ENCODE measurements around the gene CLEC18A.
"Not testable (repeated sequence)": the region's sequence is repeated elsewhere in the genome, so short reads cannot be mapped to it uniquely, and the experiment has no call there.

Gene CLEC18A

DNA sequence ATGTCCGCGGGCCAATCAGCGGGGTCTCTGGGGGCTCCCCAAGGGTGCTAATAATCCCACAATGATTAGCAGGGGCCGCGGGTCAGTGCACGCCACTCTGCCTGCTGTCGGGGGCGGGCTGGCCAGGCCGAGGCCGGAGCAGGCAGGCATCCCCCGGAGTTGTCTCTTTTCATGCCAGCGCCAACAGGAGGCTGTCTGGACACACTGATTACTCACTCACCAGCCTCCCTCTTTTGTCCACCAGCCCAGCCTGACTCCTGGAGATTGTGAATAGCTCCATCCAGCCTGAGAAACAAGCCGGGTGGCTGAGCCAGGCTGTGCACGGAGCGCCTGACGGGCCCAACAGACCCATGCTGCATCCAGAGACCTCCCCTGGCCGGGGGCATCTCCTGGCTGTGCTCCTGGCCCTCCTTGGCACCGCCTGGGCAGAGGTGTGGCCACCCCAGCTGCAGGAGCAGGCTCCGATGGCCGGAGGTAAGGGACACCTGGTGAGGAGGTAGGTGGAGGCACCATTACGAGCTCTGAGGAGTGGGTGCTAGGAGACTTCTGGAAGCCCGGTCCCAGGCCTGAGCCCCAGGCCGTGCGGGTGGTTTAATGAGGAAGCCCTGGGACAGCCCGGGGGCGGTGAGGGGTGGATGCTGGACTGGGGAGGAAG lies at the start of gene CLEC18A:
Gene CLEC18A (plus strand): TSS at position 318 of the 655 bp plus-strand sequence. CDS start 33 bp downstream, at position 351.
- DNase-seq, result not testable (repeated sequence)

DNA sequence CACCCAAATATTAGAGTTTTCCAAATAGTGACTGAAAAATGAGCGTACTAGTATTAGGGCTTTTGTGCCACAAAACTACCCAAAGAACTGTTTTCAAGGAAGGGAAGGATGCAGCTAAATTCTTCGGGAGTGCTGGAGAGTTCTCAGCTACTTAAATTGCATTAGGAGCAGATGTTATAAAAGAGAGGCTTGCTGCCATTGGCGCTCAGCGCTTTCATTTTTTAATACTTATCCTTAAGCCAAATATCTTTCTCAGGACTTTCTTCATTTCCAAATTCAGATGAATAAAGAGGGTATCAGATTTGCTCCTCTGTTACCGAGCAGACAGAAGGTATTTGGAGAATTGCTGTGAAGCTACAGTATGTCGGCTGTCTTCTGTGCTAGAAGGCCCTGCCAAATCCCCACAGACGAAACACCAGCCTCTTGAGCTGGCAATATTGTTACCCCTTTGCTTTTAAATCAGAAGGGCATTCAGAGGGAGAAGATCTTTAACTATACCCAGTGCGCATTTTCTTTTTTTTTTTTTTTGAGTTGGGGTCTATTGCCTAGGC lies 47.2 kb upstream of the CLEC18A start:
- no peak for DNase-seq

DNA sequence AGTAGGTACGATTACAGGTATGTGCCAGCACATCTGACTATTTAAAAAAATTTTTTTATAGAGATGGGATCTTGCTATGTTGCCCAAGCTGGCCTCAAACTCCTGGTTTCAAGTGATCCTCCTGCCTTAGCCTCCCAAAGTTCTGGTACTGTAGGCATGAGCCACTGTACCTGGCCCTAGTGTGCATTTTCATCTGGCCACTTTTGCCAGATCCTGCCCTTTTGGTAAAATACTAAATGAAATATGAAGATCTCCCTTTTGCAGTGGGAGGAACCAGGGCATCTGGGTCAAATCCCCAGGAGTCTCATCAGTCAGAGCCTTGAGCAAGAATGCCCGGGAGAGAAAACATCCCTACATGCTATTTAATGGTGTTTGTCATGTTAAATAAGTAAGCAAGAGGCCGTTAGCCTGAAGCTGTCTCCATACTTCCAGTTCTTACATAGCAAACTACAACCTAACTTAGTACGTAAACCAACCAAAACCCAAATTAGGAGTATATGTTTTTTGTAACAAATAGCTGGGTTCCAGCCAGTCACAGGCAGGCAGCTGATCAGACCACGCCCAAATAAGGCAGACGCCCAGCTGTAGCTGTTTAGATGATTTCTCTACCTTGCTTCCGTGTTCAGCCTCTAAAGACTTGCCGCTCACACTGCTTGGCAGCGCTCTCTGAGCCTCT lies 46.5 kb upstream of the CLEC18A start:
- no peak for DNase-seq

DNA sequence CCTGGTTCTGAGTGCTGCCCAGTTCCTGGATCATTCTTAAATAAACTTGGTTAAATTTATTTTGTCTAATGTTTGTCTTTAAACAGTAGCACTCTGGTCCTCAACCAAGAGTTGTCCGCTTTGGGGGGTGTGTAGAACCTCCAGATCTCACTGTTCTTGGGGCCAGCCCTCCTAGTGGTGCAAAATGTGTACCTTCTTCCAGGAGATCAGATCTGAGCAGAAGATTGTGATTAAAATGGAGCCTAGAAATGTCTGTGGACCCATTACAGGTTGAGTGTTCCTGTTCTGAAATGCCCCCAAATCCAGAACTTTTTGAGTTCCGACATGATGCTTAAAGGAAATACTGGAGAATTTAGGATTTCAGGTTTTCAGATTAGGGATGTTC lies 46.0 kb upstream of the CLEC18A start:
- no peak for DNase-seq

DNA sequence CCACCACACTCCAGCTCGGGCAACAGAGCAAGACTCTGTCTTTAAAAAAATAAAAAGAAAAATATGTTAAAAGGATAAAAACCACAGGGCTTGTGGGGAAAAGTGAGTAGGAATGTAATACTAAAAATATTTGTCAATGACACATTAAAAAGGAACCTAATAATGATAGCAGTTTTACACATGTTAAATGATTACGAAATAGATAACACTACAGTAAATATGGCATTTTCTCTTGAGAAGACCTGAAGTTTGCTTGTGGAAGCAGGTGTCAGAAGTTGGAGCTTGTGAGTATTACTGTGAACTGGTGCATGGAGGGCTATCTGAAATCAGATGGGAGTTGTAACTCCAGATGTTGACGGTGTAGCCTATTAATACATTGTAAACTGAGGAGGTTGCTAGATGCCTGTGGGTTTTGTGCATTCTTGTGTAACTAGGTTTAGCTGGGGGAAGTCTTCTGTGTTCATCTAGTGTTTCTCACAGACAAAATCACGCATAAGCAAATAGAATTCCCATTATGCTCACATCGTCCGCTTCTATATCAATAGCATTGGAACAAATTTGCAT lies 44.2 kb upstream of the CLEC18A start:
- DNase-seq, result no peak

DNA sequence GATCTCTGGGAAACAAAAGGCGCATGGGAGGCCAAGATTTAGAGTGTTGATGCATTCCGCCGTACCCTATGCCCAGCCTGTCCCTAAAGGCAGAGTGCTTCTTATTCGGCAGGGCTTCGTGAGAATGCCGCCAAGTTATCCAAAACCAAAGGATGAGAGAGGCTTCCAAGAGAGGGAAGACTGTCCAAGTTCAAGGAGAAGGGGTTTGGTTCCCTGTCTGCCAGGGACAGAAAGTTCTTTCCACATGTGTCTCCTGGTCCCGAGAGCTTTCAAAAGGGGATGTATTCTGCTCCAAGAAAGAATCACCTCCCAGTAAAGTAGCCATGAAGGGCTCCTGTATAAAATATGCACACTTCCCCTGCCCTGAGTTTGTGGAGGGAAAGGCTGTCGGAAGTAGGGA lies 42.1 kb upstream of the CLEC18A start:
- no peak for DNase-seq

DNA sequence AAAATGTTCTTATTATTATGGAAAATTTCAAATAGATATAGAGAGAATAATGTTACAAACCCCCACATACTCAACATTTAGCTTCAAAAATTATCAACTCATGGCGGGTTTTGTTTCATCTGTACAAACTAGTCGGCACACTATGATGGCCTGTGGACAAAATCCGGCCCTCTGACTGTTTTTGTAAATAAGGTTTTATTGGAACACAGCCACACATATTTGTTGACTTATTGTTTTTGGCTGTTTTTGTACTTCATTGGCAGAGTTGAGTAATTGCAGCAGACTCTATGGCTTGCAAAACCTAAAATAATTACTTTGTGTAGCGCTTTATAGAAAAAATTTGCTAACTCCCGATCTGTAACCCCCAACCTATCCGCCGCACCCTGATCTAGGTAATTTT lies 41.4 kb upstream of the CLEC18A start:
- no peak for DNase-seq

DNA sequence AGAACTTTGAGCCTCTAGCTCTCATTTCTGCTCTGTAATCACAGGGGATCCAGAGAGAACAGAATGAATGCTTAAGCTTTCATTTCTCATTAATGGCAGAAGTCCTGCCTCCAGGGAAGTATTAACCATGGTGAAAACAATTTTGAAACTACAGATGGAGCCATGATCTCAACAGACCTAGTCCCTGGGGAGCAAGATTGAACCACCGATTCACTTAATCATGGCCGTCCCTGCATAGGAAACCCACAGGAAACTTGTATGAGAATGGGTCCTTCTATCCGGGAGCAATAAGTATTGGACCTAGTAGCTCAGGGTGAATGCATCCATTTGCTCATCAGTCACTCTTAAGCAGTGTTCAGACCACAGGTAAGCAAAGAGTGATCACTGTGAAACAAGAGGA lies 40.2 kb upstream of the CLEC18A start:
- DNase-seq, result no peak

DNA sequence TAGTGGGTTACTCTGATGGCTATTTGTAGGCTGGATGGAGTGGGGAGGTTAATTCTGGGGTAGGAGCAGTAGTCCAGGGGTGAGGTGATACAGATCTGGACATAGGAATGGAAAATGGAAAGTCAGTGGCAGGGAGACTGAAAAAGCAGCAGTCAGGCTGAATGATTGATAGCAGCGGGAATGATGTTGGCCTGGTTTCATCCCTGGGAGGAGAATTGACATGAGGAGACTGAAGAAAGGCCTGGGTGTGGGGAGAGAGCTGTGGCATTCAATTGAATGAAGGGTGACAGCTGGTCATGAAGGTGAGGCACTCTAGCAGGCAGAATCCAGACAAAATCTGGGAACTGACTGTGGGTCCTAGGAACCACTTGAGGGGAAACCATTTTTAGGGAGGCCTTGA lies 34.7 kb upstream of the CLEC18A start:
- DNase-seq, result no peak

DNA sequence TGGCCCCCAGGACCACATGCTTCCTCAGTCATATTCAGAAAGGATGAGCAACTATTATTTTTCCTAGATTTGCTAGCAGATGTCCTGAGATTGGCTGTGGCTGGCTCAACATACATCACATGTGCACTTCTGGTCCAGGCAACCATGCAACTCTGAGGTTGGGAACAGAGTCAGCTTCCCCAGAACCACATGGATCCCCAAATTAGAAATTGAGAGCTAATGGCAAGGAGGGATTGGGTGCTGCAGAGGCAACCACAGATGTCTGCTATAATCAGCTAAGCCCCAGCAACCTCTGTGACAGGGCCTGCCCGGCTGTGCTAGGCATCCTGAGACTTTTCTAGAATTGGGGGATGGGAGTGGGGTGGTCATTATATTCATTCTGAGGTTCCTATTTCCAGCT lies 33.8 kb upstream of the CLEC18A start:
- no peak for DNase-seq

DNA sequence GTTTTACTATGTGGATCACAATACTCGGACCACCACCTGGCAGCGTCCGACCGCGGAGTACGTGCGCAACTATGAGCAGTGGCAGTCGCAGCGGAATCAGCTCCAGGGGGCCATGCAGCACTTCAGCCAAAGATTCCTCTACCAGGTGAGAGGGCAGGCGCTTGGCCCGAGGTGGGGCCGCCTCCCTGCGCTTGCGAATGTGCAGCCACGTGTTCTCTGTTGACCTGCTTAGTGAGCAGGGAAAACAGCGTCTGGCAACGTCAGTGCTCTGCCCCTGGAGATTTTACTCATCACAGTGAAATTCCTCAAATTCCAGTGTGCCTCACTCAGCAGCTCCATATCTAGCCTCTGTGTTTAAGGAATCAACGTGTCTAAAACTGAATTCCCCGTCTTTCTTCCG lies 33.4 kb upstream of the CLEC18A start:
- DNase-seq, result no peak

DNA sequence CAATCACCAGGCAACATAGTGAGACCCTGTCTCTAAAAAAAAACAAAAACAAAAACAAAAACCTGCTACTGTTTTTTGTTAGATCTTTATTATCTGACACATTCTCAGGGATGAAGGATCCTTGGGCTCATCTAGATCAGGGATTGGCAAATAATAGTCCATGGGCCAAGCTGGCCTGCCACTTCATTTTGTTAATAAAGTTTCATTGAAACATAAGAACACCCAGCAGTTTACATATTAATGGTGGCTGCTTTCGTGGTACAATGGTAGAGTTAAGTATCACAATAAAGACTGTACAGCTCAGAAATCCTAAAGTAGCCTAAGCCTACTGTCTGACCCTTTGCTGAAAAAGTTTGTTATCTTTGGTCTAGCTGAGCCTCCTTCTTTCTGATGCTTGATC lies 32.9 kb upstream of the CLEC18A start:
- no peak for DNase-seq

DNA sequence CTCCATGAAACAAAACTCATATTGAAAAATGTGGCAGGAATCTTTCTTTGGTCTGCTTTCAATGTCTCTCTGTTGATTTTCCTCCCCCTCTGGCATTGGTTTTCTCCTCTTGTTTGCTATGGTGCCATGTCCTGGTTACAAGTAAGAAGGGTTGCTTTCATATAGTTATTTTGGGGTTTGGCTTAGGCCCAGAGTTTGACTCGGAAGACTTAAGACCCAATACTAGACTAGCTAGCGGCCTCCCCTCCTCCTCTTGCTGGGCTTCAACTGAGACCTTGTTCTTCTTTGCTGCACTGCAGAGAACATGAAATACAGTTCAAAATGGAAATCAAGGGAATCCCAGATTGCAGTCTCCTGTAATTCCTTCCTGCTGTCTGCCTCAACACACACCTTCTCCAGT lies 30.0 kb upstream of the CLEC18A start:
- no peak for DNase-seq

DNA sequence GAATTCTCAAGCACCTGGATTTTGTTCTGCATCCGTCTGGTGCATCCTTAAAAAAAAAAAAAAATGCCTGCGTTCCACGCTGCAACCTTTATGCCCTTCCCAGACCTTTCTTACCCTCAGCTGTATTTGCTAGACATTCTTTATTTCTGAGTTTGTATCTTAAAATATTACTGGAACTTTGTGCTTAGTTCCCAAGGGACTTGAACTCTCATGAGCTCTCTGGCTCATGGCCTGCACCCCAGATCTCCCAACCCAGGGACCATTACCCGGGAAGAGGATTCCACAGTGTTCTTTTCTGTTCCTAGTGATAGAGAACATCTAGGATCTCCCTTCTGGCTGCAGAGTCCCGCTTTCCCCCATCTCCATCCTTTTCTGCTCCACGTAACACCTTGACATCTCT lies 28.9 kb upstream of the CLEC18A start:
- DNase-seq, result no peak

DNA sequence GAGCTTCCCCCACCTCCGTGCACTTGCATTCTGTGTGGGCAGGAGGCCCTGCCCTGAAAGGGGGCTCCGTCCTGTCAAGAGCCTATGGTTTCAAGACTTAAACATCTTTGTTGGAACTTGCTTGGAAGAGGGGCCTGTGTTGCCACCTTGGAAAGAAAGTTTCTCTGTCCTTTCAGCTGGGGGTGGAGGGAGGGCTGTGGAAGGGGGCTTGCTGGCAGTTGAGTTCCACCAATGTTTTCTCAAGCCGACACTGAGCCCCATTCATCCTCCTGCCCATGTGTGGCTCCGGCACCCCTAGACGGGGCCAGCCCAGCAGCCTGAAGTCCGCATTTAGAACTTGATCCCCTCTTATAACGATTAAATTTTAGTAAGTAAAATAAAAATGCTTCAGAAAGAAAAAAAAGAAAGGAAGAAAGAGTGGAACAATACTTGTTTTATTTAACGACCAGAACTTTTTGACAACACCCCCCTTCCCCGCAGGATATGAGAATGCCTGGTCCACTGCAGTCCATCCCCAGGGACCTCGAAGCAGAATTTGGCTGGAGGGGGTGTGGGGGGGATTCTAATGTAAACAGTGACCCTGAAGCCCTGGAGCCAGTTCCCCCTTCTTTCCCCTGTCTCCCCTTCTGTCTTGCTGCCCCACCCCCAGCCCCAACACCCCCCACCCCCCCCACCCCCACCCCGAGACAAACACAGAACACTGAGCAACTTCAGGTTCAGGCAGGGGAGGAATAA lies 26.9 kb upstream of the CLEC18A start:
- DNase-seq, result no peak

DNA sequence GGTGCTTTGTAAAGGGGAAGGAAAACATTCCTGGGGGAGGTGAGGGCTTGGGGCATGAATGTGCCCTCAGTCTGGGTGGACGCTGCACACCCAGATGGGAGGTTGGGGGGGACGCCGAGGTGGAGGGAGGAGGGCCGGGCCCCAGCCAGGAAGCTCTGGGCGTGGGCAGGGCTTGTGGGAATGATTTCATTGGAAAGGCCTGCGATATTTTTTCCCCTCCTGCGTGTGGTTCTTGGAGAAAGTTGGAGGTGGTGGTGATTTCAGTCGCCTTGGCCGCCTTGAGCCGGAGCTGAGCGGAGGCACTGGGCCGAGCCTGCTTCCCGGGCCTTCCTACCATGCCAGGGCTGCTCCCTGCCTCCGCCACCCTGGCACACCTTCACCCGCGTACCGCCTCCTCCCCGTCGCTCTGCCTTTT lies 26.4 kb upstream of the CLEC18A start:
- DNase-seq, result no peak

DNA sequence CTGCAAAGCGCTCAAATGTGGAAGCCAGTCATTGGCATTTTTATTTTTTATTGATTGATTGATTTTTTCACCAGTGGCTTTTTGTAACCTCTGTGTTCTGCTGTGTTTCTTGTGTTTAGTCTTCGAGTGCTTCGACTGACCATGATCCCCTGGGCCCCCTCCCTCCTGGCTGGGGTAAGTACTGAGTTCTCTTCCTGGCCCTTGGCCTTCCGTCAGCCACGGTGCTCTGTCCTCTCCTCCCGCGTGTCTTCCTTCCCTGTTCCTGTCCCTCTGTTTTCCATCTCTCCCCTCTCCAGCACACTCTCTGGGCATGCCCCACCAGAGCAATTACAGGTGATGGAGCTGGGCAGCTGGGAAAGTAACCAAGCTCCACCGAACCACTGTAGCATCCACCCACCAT lies 25.8 kb upstream of the CLEC18A start:
- no peak for DNase-seq

DNA sequence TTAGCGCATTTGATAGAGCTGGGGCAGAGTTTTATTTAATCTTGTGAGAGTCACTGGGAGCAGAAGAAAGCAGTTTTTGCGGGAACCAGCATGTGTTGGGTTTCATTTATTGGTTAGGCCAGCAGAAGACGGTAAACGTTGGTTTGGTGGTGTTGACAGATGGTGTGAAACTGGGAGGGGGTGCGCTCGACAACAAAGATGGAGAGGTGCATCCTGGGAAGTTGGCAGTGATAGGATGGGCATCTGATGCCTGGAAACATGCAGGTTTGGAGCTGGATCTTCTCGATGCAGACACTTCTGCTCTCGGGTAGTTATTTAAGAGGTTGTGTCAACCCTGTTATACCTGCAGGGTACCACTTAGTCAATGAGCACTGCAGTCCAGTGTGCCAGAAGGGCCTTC lies 24.9 kb upstream of the CLEC18A start:
- DNase-seq, result no peak

DNA sequence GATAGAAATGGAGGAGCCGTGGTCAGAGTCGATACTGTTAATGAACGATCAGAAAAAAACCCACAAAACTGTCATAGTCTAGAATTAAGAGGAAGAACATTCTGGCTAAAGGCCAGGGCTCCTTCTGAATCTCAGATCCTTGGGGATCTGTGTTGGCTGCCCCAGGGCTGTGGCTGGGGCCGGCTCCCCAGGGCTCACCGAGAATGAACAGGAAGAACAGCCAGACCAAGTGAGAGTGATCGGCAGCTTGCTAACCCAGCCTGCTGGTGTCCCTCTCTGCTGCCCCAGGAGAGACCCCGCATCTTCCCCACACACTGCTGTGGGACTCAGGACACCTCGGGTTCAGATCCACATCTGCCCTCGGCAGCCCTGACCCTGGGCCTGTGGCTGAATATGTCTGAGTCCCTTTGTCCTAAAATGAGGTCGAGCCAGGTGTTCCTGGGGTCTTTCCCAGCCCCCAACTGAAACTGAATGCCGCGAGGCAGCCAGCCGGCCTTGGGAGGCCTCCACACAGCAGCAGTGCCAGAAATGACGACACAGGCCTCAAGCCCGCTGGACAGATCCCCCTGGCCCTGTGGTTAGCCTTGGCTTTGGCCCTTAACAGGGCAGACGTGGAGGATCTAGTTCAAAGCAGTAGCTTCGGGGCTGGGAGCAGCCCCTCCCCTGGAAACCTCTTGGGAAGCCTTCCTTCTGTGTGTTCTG lies 23.9 kb upstream of the CLEC18A start:
- no peak for DNase-seq

DNA sequence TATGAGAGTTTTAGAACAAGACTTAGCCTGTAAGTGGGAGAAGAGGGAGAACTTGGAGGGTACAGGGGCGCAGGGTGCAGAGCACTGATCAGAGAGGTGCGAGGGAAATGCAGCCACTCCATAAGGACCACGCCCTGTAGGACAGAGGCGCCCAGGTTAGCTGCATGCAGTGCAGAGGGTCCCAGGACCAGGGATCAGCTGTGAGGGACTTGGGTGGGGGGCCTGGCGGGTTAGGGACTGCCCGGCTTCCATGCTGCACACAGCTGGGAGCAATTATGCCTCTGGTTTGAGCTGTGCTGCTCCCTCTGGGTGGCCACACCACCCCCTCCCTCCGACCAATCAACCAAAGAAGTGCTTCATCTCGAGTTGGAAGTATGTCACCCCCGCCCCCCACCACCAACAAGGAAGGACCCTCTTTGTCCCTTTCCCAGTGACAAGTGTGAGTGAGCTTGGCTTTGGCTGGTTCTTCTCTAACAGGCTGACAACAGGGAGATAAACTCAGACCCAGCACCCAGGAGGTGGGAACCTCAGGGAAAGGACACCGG lies 22.2 kb upstream of the CLEC18A start:
- no peak for DNase-seq

DNA sequence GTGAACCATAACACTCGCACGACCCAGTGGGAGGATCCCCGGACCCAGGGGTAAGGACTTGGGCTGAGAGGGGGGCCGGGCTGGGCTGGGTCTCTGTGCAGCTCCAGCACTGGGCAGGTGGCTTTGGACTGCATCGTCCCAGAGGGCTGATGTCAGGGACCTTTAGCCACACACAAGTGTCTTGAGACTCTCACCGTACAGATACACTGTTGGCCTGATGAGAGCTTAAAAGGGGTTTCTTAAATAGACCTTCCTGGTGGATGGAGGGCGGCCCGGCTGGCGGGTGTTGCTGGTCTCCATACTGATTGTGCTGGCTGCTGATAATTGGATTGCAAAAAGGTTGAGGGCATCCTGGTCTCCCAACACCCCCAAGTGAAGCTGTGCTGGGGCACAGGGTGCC lies 21.7 kb upstream of the CLEC18A start:
- DNase-seq, result no peak

DNA sequence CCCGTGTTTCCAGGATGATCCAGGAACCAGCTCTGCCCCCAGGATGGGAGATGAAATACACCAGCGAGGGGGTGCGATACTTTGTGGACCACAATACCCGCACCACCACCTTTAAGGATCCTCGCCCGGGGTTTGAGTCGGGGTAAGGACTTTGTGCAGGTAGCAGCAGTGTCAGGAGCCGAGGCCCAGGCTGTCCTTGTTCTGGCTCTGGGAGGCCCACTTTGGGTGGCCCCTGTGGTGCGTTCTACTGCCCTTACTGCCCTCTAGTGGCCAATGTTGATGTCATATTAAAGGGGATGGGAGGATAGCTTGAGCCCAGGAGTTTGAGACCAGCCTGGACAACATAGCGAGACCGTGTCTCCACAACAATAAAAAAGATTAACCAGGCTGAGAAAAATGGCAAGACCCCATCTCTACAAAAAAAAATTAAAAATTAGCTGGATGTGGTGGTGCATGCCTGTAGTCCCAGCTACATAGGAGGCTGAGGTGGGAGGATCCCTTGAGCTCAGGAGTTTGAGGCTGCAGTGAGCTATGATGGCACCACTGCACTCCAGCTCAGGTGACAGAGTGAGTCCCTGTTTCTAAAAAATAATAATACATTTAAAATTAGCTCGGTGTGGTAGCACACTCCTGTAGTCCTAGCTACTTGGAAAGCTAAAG lies 20.9 kb upstream of the CLEC18A start:
- peak; percentile 29 for DNase-seq
